Nucleus accumbens (tissue), 56 donors: Measurements from ENCODE around the gene EXOC3L4.

ENCODE experiments used
- DNase-seq, 56 donors: peaks; one replicate each; lab custom pipeline; 2025; lab: John Stamatoyannopoulos, UW

EXOC3L4 gene

GRCh38 chr14:103089386-103090335 is 4.9 kb upstream of the EXOC3L4 start:
- DNase-seq, result no peak

GRCh38 chr14:103090481-103091020 is 4.0 kb upstream of the EXOC3L4 start:
- no peak for DNase-seq

GRCh38 chr14:103091041-103091882 is 3.3 kb upstream of the EXOC3L4 start:
- DNase-seq, result peak in 3 of 56 donors; percentile 8 to 57 (median 42)

- no peak for DNase-seq
Observed at GRCh38 chr14:103091883-103092222, 2.7 kb upstream of the EXOC3L4 start.

DNA sequence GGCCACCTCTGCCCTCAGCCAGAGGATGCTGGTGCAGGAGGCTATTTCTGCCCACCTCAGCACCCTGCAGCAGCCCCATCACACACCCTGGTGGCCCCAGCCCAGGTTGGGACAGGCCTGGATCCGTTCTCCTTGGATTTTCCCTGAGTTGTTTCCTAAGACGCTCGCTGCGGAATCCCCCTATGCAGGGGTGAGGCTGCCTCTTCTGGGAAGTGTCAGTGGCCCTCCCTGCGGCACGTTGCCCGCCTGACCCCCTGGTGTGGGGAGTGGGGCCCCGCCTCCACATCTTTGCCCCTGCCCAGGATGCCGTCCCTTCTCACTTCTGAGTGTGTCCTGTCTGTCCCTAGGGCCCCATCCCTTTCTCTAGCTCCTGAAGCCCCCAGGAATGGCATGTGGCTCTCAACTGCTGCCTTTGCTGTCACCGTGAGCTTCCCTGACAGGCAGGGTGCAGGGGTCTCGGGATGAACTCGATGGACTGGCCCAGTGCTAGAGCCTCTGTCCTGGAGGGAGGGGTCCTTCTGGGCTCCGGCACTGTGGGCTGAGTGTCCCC is 594 bp upstream of the EXOC3L4 start:
- no peak for DNase-seq

DNA sequence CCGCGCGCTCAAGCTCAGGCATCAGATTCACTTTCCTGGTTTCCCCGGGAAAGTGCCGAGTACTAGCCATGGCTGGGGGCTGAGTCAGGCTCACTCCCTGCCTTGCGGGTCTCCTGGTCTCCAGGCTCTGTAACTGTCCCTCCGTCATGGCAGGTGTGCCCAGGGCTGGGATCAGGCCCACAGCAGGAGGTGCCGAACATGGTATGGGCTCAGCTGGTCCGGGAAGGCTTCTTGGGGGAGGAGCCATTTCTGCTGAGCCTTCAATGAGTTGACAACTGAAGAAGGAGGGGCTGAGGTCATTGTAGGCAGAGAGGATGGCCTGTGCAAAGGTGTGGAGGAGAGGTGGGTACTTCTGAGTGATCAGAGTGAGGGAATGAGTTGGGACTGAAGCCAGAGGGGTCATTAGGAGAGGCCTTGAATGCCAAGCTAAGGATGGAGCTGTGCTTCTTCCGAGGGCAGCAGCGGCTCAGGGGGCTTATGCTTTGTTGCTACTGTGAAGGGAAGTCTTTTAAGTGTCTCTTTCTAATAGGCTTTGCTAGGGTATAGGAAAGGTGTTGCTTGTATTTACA is 769 bp downstream of the EXOC3L4 start:
- DNase-seq, result no peak

GRCh38 chr14:103096387-103096786 is 1.9 kb downstream of the EXOC3L4 start:
- DNase-seq, result no peak

GRCh38 chr14:103097244-103097993 is 2.9 kb downstream of the EXOC3L4 start:
- no peak for DNase-seq

- no peak for DNase-seq
Observed at GRCh38 chr14:103097994-103098957, 3.8 kb downstream of the EXOC3L4 start.

DNA sequence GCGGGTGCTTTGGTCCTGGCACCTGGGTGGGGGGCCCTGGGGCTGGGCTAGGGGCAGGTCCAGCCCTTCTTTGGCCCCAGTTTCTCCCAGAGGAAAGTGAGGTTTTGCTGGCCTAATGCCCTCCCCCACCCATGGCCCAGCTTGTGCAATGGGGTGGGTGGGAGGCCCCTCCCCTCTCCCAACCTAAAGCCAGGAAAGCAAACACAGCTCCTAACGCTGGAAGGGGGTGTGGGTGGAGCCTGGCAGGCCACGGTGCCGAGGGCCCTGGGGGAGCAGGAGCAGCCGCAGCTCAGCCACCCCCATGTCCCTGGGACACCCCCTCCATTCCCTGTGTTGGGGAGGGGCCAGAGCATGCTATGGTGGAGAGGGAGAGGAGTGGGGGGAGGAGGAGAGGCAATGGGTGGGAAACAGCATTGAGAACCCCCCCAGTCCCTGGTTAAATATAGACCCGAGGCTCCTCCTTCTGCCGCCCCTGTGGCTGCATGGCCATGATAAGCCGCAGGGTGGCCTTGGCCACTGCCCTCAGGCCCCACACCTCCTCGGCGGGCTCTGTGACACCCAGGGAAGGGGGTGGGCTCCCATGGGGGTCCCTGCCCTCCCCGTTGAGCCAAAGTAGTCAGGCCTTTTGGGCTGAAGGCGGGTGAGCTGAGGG is 4.7 kb downstream of the EXOC3L4 start:
- DNase-seq, result no peak

- DNase-seq, result no peak
Observed at GRCh38 chr14:103099733-103100280, 5.3 kb downstream of the EXOC3L4 start.

DNA sequence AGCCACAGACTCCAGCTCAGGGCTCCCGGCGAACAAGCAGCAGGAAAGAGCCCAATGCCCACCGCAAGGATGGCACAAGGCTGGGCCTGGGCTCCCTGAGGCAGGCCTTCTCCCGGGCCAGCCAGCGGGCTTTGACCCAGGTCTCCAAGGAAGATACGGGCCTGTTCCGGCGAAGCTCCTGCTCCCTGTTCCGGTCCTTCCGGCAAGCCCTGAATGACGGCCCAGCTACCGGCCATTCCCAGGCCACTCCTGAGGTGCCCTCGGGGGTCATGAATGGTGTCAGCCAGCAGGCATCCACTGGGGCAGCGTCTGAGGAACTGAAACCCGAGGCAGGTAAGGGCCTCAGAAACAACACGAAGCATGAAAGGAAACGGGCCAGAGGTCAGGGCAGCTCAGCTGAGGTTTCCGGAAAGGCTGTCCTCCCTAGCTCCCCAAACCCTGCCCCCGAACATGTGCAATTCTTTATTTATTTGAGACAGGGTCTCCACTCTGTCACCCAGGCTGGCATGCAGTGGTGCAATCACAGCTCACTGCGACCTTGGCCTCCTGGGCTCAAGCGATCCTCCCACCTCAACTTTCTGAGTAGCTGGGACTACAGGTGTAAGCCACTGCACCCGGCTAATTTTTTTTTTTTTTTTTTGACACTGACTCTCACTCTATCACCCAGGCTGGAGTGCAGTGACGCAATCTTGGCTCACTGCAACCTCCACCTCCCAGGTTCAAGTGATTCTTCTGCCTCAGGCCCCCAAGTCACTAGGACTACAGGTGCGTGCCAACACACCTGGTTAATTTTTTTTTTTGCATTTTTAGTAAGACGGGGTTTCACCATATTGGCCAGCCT is 6.0 kb downstream of the EXOC3L4 start:
- no peak for DNase-seq

GRCh38 chr14:103101257-103101962 is 6.9 kb downstream of the EXOC3L4 start:
- DNase-seq, result no peak

DNA sequence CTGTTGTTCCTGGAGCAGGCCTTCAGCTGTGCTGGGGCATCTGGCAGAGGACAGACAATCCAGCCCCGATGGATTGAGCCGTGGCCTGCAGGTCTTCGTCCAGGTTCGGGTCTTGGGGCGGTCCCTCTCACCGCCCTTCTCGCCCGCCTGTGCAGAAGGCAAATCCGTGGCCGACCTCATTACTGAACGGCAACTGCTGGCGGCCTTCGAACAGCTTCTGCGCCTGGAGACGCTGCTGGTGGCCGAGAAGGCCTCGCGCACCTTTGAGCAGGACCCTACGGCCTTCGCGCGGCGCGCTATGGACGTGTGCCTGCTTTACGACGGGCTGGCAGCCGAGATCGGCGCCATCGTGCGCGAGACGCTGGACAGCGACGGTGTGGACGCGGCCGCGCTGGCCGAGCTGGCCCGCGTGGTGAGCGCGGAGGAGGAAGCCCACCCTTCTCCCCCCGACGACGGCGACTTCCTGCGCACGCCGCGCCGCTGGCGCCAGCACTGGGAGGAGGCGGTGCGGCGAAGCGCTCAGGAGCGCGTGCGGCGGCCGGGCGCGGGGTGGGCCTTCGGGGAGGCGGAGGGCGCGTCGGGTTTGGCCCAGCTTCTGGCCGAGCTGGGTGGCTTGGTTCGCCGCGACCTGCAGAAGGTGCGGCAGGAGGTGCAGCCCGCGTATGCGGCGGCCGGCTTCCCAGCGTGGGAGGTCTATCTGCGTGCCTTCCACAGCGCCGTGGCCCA is 7.6 kb downstream of the EXOC3L4 start:
- DNase-seq, result no peak

- no peak for DNase-seq
Observed at GRCh38 chr14:103102689-103103260, 8.2 kb downstream of the EXOC3L4 start.
